ENCODE results near the gene AKT1.
A peak's percentile ranks its signal among the peaks of the same experiment; 100 is the strongest.

AKT1 gene

DNA sequence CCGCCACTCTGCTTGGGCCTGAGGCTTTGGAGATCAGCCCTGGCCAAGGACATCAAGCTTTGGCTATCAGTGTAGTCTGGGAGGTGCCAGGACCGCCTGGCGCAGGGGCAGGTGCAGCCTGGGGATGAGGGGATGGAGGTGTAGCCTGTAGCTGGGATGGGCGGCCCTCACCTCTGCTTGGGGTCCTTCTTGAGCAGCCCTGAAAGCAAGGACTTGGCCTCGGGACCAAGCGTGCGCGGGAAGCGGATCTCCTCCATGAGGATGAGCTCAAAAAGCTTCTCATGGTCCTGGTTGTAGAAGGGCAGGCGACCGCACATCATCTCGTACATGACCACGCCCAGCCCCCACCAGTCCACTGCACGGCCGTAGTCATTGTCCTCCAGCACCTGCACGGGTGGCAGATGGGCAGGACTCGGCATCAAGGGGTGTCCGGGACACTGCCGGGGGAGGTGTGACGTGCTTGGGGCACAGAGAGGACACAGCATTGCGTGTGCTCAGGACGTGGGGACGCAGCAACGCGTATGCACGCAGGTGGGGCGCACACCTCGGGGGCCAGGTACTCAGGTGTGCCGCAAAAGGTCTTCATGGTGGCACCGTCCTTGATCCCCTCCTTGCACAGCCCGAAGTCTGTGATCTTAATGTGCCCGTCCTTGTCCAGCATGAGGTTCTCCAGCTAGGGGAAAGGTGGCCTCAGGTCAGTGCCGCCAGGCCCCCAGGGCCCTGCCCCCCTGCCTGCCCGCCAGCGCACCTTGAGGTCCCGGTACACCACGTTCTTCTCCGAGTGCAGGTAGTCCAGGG lies 22.6 kb downstream of the AKT1 start:
- no peak for DNase-seq (ENCODE audit: low spot score)

DNA sequence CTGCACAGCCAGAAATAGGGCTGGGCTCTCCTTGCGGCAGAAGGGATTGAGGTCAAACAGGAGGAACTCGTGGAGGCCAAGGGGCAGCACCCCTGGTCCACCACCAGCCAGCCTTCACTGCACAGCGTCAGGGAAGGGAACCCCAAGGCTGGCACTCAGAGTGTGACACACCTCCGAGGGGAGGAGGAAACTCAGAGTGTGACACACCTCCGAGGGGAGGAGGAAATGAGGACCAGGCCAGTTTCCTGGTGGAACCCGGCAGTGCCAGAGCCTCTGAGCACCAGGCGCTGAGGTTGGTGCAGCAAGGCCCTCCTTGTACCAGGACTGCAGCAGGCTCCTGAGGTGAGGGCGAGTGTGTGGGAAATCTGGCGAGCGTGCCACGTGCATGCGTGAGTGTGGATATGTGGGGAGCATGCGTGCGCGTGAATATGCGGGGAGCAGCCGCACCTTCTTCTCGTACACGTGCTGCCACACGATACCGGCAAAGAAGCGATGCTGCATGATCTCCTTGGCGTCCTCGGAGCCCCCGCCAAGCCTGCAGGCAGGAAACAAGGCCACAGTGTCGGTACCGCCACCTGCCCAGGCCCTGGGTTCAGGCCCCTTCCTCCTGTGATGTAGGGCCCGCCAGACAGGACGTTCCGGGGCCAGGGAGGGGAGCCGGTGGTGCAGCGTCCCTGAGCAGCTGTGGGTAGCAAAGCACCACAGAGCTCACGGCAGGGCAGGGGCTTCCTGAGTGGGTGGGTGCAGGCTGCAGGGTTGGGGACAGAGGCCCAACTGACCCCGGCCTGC lies 23.4 kb downstream of the AKT1 start:
- DNase-seq (ENCODE audit: low spot score) = no peak

DNA sequence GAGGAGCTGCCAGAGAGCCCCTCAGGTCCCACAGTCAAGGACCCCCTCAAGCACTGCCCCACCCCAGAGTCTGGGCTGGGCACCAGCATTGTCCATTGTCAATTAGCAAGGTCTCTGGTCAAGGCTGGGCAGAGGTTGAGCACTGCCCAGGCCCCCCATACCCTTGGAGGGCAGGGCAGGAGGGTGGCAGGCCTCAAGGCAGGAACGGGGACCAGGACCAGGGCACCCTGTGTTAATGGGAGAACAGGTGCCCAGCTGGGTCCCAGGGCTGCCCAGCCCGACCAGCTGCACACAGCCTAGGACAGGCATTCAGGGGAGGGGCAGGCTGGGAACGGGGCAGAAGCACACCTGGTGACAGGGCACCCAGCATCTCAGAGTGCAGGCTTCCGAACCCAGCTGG lies 24.2 kb downstream of the AKT1 start:
- DNase-seq (ENCODE audit: low spot score) = no peak

- DNase-seq (ENCODE audit: low spot score) = no peak
Measured at GRCh38 chr14:104770851-104771272, 24.7 kb downstream of the AKT1 start.

DNA sequence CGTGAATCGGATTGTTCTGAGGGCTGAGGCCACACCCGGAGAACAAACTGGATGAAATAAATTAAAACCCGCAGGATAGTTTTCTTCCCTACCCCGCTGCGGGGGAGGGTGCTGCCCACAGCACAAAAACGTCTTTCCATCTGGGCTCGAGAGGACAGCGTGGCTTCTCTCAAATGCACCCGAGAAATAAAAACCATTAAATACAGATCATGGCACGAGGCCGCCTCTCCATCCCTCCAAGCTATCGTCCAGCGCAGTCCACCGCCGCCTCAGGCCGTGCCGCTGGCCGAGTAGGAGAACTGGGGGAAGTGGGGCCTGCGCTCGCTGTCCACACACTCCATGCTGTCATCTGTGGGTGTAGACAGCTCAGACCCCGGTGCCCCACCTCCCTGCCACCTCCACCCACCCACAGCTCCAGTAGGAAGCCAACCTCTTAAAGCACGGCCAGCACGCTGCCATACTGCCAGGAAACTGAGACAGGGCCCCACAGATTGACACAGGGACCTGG lies 25.4 kb downstream of the AKT1 start:
- no peak for DNase-seq (ENCODE audit: low spot score)

GRCh38 chr14:104769324-104770071 lies 26.1 kb downstream of the AKT1 start:
- DNase-seq (ENCODE audit: low spot score) = no peak

DNA sequence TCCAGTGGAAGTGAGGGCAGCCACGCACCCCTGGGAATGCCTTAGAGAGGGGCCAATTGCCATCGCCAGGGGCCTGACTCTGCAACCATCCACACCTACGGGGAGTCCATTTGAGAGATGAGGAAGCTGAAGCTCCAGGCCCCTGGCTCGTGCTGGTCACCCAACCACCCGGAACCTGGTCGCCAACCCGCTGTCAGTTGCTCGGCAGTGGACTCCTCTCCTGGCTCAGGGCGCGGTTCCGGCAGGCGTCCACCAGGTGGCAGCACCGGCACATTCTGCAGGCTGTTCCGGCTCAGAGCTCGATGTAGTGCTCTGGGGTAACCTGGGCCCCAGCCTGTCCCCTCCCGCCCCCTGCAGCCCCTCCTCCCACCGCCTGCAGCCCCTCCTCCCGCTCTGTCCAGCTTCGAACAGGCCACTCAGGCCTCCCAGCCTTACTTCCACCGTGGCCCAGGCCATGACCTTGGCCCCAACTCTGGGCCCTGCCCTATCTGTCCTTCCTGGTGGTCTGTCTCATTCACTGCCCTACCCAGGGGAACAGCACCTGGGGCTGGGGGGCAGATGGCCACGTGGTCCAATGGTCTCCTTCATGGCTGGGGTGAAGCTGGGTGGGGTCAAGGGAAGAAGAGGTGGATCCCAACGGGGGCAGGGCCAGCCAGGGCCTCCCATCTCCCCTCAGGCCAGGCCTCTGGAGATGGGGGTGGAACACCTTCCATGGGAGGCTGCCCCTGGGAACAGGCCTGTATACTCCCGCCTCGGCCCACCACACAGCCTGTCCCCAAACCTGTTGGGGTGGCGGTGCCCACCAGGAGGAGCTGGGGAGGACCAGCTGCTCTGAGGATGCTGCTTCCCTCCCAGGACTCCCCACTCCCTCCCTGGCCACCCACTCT lies 26.9 kb downstream of the AKT1 start:
- peak; percentile 89 for DNase-seq (ENCODE audit: low spot score)

DNA sequence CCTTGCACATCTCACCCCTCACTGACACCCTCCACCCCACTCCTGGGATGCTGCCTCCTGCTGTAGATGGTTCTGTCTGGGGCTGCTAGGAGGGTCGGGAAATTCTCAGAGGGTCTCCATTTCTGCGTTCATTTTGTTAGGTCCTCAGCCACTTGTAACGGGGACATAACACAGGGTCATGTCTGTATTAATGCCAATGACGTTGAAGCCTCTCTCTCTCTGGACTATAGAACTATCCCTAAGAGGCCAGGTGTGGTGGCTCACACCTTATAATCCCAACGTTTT lies 28.0 kb downstream of the AKT1 start:
- DNase-seq (ENCODE audit: low spot score) = no peak

- DNase-seq (ENCODE audit: low spot score) = no peak
Measured at GRCh38 chr14:104766863-104767633, 28.5 kb downstream of the AKT1 start.

- DNase-seq (ENCODE audit: low spot score) = no peak
Measured at GRCh38 chr14:104766256-104766862, 29.2 kb downstream of the AKT1 start.

GRCh38 chr14:104765517-104765916 lies 30.0 kb downstream of the AKT1 start:
- no peak for DNase-seq (ENCODE audit: low spot score)

GRCh38 chr14:104758981-104759969 lies 36.3 kb downstream of the AKT1 start:
- no peak for DNase-seq (ENCODE audit: low spot score)

GRCh38 chr14:104757681-104758392 lies 37.7 kb downstream of the AKT1 start:
- DNase-seq (ENCODE audit: low spot score) = no peak

GRCh38 chr14:104757238-104757585 lies 38.3 kb downstream of the AKT1 start:
- no peak for DNase-seq (ENCODE audit: low spot score)

DNA sequence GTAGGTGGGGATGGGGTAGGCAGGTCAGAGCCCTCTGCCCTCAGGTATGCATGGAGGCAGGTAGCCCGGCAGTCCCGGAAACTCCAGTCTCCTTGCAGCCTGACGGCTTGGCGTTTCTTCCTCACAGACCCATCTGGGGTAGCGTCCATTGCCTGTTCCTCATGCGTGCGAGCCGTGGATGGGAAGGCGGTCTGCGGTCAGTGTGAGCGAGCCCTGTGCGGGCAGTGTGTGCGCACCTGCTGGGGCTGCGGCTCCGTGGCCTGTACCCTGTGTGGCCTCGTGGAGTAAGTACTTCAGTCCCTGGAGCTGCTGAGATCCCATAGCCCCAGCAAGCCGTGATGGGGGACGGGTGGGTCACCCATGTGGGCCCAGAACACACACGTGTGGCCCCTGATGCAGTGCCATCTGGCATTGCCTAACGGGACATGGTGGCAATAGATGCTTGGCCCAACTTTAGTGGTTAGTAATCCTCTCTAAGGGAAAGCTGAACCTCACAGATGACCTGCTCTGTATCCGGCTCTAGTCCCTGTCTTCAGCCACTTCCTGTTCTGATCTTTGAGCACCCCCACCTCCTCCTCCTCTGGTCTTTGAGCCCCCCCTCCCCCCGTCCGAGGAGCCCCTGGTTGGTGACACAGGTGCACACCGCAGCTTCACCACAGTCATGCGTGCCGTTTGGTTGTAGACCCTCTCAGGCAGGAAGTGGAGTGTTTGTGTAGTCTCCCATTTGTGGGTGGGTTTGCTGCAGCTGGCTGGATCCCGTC lies 38.9 kb downstream of the AKT1 start:
- no peak for DNase-seq (ENCODE audit: low spot score)

DNA sequence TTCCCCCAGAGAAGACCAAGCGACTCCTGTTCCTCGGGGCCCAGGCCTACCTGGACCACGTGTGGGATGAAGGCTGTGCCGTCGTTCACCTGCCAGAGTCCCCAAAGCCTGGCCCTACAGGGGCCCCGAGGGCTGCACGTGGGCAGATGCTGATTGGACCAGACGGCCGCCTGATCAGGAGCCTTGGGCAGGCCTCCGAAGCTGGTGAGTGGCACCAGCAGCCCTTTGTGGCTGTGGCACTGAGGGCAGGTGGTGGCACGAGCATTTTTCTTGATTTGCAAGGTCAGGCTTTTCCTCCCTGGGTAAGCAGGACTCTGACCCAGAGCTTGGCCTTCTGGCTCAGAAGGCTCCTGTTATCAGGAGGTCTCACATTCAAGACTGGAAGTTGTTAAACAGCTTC lies 39.9 kb downstream of the AKT1 start:
- DNase-seq (ENCODE audit: low spot score) = no peak

GRCh38 chr14:104754213-104754851 lies 41.2 kb downstream of the AKT1 start:
- DNase-seq (ENCODE audit: low spot score) = no peak

All from hepatic stellate cell (primary cell).